Cerebellar nuclear complex (tissue), 1 donor: ENCODE measurements around the gene FAAP100.
A peak's percentile ranks its signal among the peaks of the same experiment; 100 is the strongest.

Experiments
- DNase-seq, 2 experiments: peaks; one replicate each; lab custom pipeline; 2025; lab: John Stamatoyannopoulos, UW

FAAP100 gene

GRCh38 chr17:81524865-81525159 is 27.3 kb downstream of the FAAP100 start:
- DNase-seq, result no peak

- DNase-seq, result no peak
Measured at GRCh38 chr17:81524039-81524864, 27.9 kb downstream of the FAAP100 start.

GRCh38 chr17:81523402-81524038 is 28.6 kb downstream of the FAAP100 start:
- no peak for DNase-seq

- DNase-seq, result no peak
Measured at GRCh38 chr17:81522491-81523401, 29.4 kb downstream of the FAAP100 start.

- DNase-seq, result no peak
Measured at GRCh38 chr17:81520021-81520901, 31.9 kb downstream of the FAAP100 start.

- DNase-seq, result no peak
Measured at GRCh38 chr17:81519284-81520020, 32.7 kb downstream of the FAAP100 start.

- no peak for DNase-seq
Measured at GRCh38 chr17:81518785-81519283, 33.3 kb downstream of the FAAP100 start.

- no peak for DNase-seq
Measured at GRCh38 chr17:81518113-81518784, 33.9 kb downstream of the FAAP100 start.

- no peak for DNase-seq
Measured at GRCh38 chr17:81517339-81518112, 34.6 kb downstream of the FAAP100 start.

GRCh38 chr17:81517009-81517338 is 35.2 kb downstream of the FAAP100 start:
- DNase-seq, result no peak

GRCh38 chr17:81516439-81516838 is 35.7 kb downstream of the FAAP100 start:
- no peak for DNase-seq

GRCh38 chr17:81515530-81516041 is 36.6 kb downstream of the FAAP100 start:
- DNase-seq, result no peak

- DNase-seq, result no peak
Measured at GRCh38 chr17:81514739-81515529, 37.2 kb downstream of the FAAP100 start.

GRCh38 chr17:81514489-81514738 is 37.7 kb downstream of the FAAP100 start:
- DNase-seq, result no peak

- no peak for DNase-seq
Measured at GRCh38 chr17:81513753-81514488, 38.2 kb downstream of the FAAP100 start.

- DNase-seq, result no peak
Measured at GRCh38 chr17:81513372-81513752, 38.8 kb downstream of the FAAP100 start.

- peak; percentile 35 to 48 for DNase-seq
Measured at GRCh38 chr17:81512562-81513371, 39.4 kb downstream of the FAAP100 start, which contains the start of gene ACTG1. Gene ACTG1 (minus strand): TSS chr17:81512799. CDS start chr17:81512354, 445 bp downstream.
